Frontal cortex (tissue), 4 donors: ENCODE results near the gene MORN1. TPM values are rescaled to one million over a fixed set of nuclear protein-coding genes. Genes with fewer than 3 reads are reported as not detected.

Source experiments
- DNase-seq, 2 donors: peaks; one replicate each; pipeline ENCODE4 v3.0.0; 2012; ENCODE audit warnings: low spot score in 2 of 2
- FAIRE-seq: peaks from 2 replicates; lab custom pipeline; 2012; peaks lifted over from hg19 to GRCh38; lab: Jason Lieb, UNC
- total RNA-seq: library from RNA; depleted of rRNA; stranded (reverse); fragments of >200 nt; gene quantifications from one replicate; pipeline ENCODE4 v1.2.3, GENCODE V29; 2014
- donor health status: control.
- donor health status: control.
- donor health status: control.

The MORN1 gene
- total RNA-seq, 1 donor from 2014 or later: 11.0 TPM

- DNase-seq (peak; percentile 90 to 93), FAIRE-seq (no peak)
Observed at GRCh38 chr1:2314803-2315673, 76.3 kb downstream of the MORN1 start.

- DNase-seq (peak; percentile 68 to 71), FAIRE-seq (no peak)
Observed at GRCh38 chr1:2314273-2314802, 77.0 kb downstream of the MORN1 start.

- DNase-seq (no peak), FAIRE-seq (no peak)
Observed at GRCh38 chr1:2313651-2314261, 77.6 kb downstream of the MORN1 start.

GRCh38 chr1:2312515-2313301 is 78.6 kb downstream of the MORN1 start:
- DNase-seq: no peak
- FAIRE-seq: no peak

- DNase-seq (no peak), FAIRE-seq (no peak)
Observed at GRCh38 chr1:2312160-2312514, 79.2 kb downstream of the MORN1 start.

- FAIRE-seq: no peak
Observed at GRCh38 chr1:2311184-2312032, 79.9 kb downstream of the MORN1 start.

GRCh38 chr1:2310332-2311183 is 80.8 kb downstream of the MORN1 start:
- DNase-seq (no peak), FAIRE-seq (no peak)

More at GRCh38 chr1:2311184-2312032, 79.9 kb downstream of the MORN1 start:
- peak in 1 of 2 donors; percentile 67 for DNase-seq

- DNase-seq: no peak
- no peak for FAIRE-seq
Observed at GRCh38 chr1:2308844-2309243, 82.5 kb downstream of the MORN1 start.

GRCh38 chr1:2307972-2308371 is 83.4 kb downstream of the MORN1 start:
- FAIRE-seq (no peak), DNase-seq (no peak)

- no peak for DNase-seq
Observed at GRCh38 chr1:2307064-2307605, 84.2 kb downstream of the MORN1 start.

GRCh38 chr1:2306151-2306978 is 85.0 kb downstream of the MORN1 start:
- DNase-seq (no peak), FAIRE-seq (no peak)

More at GRCh38 chr1:2307064-2307605, 84.2 kb downstream of the MORN1 start:
- FAIRE-seq: no peak

GRCh38 chr1:2304921-2305681 is 86.3 kb downstream of the MORN1 start:
- no peak for DNase-seq
- FAIRE-seq: no peak

- FAIRE-seq: no peak
- no peak for DNase-seq
Observed at GRCh38 chr1:2304282-2304681, 87.1 kb downstream of the MORN1 start.

GRCh38 chr1:2303781-2304180 is 87.6 kb downstream of the MORN1 start:
- no peak for DNase-seq
- no peak for FAIRE-seq

- FAIRE-seq (no peak), DNase-seq (no peak)
Observed at GRCh38 chr1:2303016-2303775, 88.2 kb downstream of the MORN1 start.
